Measurements from ENCODE around the gene MGLL.

Gene MGLL

GRCh38 chr3:127650236-127650635, 172.1 kb downstream of the MGLL start:
- Histone ChIP-seq H3K27me3 (ENCODE audit: insufficient read depth, poor library complexity, severe bottlenecking) (no peaks in the 10 kb centered on the region), H3K27ac (replicated peaks) (no peak overlapping the region), H3K4me3 (replicated peaks; ENCODE audit: insufficient read depth, low read length) (no peak overlapping the region)
- TF ChIP-seq GABPA (IDR thresholded peaks at IDR 0.05; ENCODE audit: low read depth) (no peak), POLR2AphosphoS5 (IDR thresholded peaks at IDR 0.05; ENCODE audit: low read depth) (no peak), CTCF (IDR thresholded peaks at IDR 0.05; ENCODE audit: insufficient read depth, low read length) (no peak)
- no peak for DNase-seq (ENCODE audit: low read depth in 1 of 2, low spot score in 1 of 2)

GRCh38 chr3:127647845-127648204, 174.5 kb downstream of the MGLL start:
- H3K27me3 ChIP-seq (ENCODE audit: insufficient read depth, poor library complexity, severe bottlenecking) = no peaks in the 10 kb centered on the region

GRCh38 chr3:127647166-127647844, 175.0 kb downstream of the MGLL start:
- TF ChIP-seq POLR2AphosphoS5 (IDR thresholded peaks at IDR 0.05; ENCODE audit: low read depth) (no peak), CTCF (IDR thresholded peaks at IDR 0.05; ENCODE audit: insufficient read depth, low read length) (no peak), SPI1 (IDR thresholded peaks at IDR 0.05; ENCODE audit: borderline replicate concordance, low read depth) (no peak), GABPA (IDR thresholded peaks at IDR 0.05; ENCODE audit: low read depth) (no peak), REST (IDR thresholded peaks at IDR 0.05; ENCODE audit: insufficient replicate concordance, low read depth) (no peak)
- Histone ChIP-seq H3K4me3 (replicated peaks; ENCODE audit: insufficient read depth, low read length) (no peak overlapping the region), H3K27me3 (ENCODE audit: insufficient read depth, poor library complexity, severe bottlenecking) (no peaks in the 10 kb centered on the region), H3K27ac (replicated peaks) (no peak overlapping the region)
- DNase-seq (ENCODE audit: low read depth in 1 of 2, low spot score in 1 of 2) = no peak

More at GRCh38 chr3:127647845-127648204, 174.5 kb downstream of the MGLL start:
- Histone ChIP-seq H3K4me3 (replicated peaks; ENCODE audit: insufficient read depth, low read length) (no peak overlapping the region), H3K27ac (replicated peaks) (no peak overlapping the region)
- TF ChIP-seq REST (IDR thresholded peaks at IDR 0.05; ENCODE audit: insufficient replicate concordance, low read depth) (no peak), CTCF (IDR thresholded peaks at IDR 0.05; ENCODE audit: insufficient read depth, low read length) (no peak), SPI1 (IDR thresholded peaks at IDR 0.05; ENCODE audit: borderline replicate concordance, low read depth) (no peak), GABPA (IDR thresholded peaks at IDR 0.05; ENCODE audit: low read depth) (no peak), POLR2AphosphoS5 (IDR thresholded peaks at IDR 0.05; ENCODE audit: low read depth) (no peak)
- DNase-seq (ENCODE audit: low read depth in 1 of 2, low spot score in 1 of 2) = no peak

All from HL-60 (cell line).